SK-N-SH treated with all-trans-retinoic acid at 6 μM for 48 hours (cell line): Measurements from ENCODE around the gene ME3.

Experiments
- ARNTL ChIP-seq: fragments of 450-650 bp; formaldehyde crosslinking; IDR thresholded peaks from 2 replicates; pipeline ENCODE4 v1.5.0; 2020; ENCODE audit warnings: low read depth, mild to moderate bottlenecking, moderate library complexity, borderline replicate concordance
- CSDC2 ChIP-seq: fragments of 250-450 bp; sonication (Bioruptor Pico); IDR thresholded peaks from 2 replicates; pipeline ENCODE4 v1.5.0; 2020; ENCODE audit warnings: mild to moderate bottlenecking, moderate library complexity
- ISL1 ChIP-seq: fragments of 250-450 bp; sonication (Bioruptor Pico); IDR thresholded peaks from 2 replicates; pipeline ENCODE4 v2.1.2; 2022; ENCODE audit warnings: mild to moderate bottlenecking, moderate library complexity
- OSR1 ChIP-seq: fragments of 250-450 bp; sonication (Bioruptor Pico); IDR thresholded peaks from 2 replicates; pipeline ENCODE4 v1.8.0; 2022; ENCODE audit warnings: moderate library complexity, mild to moderate bottlenecking, inconsistent platforms
- RARB ChIP-seq: fragments of 250-450 bp; sonication (Bioruptor Pico); IDR thresholded peaks from 2 replicates; pipeline ENCODE4 v1.8.0; 2021; ENCODE audit warnings: mild to moderate bottlenecking, moderate library complexity
- TSHZ2 ChIP-seq: fragments of 250-450 bp; sonication (Bioruptor Pico); IDR thresholded peaks from 2 replicates; pipeline ENCODE4 v1.5.0; 2020; ENCODE audit warnings: mild to moderate bottlenecking, moderate library complexity
- ZFP3 ChIP-seq: fragments of 250-450 bp; sonication (Bioruptor Pico); IDR thresholded peaks from 2 replicates; pipeline ENCODE4 v1.5.0; 2020; ENCODE audit warnings: mild to moderate bottlenecking, moderate library complexity
- ZNF70 ChIP-seq: fragments of 450-650 bp; formaldehyde crosslinking; IDR thresholded peaks from 2 replicates; pipeline ENCODE4 v1.5.0; 2020; ENCODE audit warnings: mild to moderate bottlenecking, moderate library complexity
- ZNF8 ChIP-seq: fragments of 450-650 bp; formaldehyde crosslinking; IDR thresholded peaks from 2 replicates; pipeline ENCODE4 v1.5.0; 2020; ENCODE audit warnings: mild to moderate bottlenecking, moderate library complexity
- TF ChIP-seq, protein P1 (sequence below): fragments of 250-450 bp; sonication (Bioruptor Pico); IDR thresholded peaks from 2 replicates; pipeline ENCODE4 v1.8.0; 2020; ENCODE audit warnings: mild to moderate bottlenecking, moderate library complexity, borderline replicate concordance
- TF ChIP-seq, protein P2 (sequence below): fragments of 250-450 bp; sonication (Bioruptor Pico); IDR thresholded peaks from 2 replicates; pipeline ENCODE4 v1.5.1; 2020; ENCODE audit warnings: low read depth, mild to moderate bottlenecking, moderate library complexity

GRCh38 chr11:86595451-86595850 is 77.0 kb downstream of the ME3 start:
- TF ChIP-seq RARB = no peak
- TF ChIP-seq ARNTL = no peak
- TF ChIP-seq ZFP3 (CRISPR knock-in tag) = no peak
- TF ChIP-seq, protein P1, sequence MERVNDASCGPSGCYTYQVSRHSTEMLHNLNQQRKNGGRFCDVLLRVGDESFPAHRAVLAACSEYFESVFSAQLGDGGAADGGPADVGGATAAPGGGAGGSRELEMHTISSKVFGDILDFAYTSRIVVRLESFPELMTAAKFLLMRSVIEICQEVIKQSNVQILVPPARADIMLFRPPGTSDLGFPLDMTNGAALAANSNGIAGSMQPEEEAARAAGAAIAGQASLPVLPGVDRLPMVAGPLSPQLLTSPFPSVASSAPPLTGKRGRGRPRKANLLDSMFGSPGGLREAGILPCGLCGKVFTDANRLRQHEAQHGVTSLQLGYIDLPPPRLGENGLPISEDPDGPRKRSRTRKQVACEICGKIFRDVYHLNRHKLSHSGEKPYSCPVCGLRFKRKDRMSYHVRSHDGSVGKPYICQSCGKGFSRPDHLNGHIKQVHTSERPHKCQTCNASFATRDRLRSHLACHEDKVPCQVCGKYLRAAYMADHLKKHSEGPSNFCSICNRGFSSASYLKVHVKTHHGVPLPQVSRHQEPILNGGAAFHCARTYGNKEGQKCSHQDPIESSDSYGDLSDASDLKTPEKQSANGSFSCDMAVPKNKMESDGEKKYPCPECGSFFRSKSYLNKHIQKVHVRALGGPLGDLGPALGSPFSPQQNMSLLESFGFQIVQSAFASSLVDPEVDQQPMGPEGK (CRISPR knock-in tag) = no peak
- no peak for TF ChIP-seq TSHZ2 (CRISPR knock-in tag)
- TF ChIP-seq, protein P2, sequence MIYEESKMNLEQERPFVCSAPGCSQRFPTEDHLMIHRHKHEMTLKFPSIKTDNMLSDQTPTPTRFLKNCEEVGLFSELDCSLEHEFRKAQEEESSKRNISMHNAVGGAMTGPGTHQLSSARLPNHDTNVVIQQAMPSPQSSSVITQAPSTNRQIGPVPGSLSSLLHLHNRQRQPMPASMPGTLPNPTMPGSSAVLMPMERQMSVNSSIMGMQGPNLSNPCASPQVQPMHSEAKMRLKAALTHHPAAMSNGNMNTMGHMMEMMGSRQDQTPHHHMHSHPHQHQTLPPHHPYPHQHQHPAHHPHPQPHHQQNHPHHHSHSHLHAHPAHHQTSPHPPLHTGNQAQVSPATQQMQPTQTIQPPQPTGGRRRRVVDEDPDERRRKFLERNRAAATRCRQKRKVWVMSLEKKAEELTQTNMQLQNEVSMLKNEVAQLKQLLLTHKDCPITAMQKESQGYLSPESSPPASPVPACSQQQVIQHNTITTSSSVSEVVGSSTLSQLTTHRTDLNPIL (CRISPR knock-in tag) = no peak
- TF ChIP-seq ISL1 (CRISPR knock-in tag) = no peak
- no peak for TF ChIP-seq ZNF70 (CRISPR knock-in tag)
- TF ChIP-seq CSDC2 = no peak
- TF ChIP-seq ZNF8 = no peak
- no peak for TF ChIP-seq OSR1
